Putamen (tissue), 1 donor: ENCODE measurements around the gene TRAPPC6A.

Source experiments
- DNase-seq: peaks from one replicate; pipeline ENCODE4 v3.0.0-alpha.2; 2016; ENCODE audit warnings: low spot score

The TRAPPC6A gene

DNA sequence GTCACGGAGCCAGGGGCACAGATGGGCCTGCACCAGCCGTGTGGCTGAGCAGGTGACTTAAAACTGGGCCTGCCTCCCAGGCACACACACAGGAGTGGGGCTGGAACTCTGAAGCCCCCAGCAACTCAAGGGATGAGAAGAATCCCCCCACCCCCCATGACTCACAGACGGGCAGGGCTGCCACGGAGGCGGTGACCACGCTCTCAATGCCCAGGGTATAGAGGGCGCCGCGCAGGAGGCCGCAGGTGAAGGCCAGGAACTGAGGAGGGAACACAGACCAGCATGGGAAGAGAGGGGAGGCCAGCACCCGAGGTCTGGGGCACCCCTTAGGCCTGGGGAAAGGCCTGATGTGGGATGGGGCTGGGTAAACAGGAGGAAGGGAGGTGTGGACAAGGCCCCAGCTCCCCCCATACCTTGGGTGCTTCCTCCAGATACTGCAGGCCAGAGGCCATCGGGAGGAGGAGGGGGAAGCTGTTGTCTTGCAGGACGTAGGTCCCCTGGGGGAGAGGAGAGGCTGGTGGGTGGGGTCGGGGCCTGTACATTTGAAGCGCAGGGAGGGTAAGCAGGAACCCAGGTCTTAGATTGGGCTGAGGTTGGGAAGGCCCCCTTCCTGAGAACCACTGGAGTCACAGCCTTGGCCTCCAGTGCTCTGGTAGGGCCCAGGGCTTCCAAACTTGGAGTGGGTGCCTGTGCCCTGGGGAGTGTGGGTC, 14.1 kb downstream of the TRAPPC6A start:
- DNase-seq, result no peak

DNA sequence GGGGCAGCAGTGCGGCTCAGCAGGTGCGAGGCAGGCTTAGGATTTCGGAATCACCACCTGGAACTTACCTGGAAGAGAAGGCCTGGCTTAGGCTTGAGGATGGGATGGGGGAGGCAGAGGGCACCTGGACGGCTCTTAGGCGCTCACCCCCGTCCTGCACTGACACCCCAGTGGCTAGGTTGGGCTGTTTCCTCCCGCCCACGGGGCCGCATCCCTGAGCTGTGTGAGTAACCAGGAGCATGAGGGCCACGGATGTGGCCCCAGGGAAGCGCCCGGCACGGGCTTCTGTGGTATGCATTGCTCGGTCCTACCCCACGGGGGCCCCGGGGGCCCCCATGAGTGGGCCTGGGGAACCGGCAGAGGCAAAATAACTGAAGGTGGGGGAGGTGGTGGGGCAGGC, 14.9 kb downstream of the TRAPPC6A start:
- DNase-seq, result no peak

DNA sequence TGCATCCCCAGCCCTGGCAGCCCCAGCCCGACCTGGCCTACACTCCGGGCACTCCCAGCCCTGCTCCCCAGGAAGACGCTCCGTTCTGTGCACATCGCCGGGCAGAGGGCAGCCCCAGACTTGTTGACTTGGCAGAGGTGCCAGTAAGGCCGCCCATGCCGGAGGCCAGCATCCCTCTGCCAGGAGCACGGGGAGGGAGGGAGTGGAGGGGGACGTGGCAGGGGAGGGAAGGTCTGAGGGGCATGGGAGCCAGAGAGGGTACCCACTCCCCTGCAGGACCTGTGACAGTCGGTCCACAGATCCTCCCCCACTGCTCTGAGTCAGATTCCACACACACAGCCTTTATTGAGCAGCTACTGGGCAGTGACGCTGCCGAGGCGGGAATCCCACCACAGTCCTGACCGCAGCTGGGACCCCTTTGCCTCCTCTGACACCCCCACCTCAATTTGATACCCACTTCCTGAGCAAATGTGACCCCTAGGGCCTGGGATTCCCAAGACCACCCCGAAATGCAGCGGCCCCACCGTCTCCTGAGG, 15.4 kb downstream of the TRAPPC6A start:
- DNase-seq, result no peak

DNA sequence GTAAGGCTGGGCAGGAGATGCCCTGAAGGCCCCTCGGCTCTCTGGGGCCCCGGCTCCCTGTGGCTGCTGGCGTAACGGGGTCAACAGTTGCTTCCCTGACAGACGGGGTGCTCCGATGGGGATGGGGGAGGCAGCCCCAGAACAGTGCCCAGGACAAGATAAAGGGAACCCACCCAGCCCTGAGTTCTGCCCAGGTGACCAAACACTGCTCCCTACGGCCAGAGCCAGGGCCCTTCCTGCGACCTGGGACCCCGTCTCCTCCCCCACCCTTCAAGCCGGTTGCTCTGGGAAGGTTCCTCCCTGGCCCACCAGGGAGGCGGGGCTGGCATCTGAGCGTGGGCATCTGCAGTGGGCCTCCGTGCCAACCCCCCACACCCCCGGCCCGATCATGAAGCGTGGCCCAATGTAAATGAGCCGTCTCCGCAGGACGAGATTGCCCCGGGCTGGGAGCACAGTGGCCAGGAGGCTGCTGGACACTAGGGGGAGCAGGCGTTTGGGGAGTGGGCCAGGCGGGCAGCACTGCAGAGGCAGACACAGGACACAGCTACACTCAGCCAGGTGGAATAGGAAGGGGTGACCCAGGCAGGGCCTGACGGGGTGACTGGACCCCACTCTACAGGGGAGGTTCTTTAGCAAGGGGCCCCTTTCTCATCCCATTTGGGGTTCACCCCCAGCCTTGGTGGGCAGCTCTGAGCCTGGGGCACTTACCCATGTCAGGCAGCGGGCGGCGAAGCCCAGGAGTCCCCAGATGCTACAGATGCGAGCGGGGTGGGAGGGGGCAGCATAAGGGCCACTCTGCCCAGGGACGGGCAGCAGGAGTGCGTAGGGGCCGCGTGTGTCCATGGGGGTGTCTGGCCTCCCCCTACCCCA, 16.1 kb downstream of the TRAPPC6A start:
- no peak for DNase-seq

DNA sequence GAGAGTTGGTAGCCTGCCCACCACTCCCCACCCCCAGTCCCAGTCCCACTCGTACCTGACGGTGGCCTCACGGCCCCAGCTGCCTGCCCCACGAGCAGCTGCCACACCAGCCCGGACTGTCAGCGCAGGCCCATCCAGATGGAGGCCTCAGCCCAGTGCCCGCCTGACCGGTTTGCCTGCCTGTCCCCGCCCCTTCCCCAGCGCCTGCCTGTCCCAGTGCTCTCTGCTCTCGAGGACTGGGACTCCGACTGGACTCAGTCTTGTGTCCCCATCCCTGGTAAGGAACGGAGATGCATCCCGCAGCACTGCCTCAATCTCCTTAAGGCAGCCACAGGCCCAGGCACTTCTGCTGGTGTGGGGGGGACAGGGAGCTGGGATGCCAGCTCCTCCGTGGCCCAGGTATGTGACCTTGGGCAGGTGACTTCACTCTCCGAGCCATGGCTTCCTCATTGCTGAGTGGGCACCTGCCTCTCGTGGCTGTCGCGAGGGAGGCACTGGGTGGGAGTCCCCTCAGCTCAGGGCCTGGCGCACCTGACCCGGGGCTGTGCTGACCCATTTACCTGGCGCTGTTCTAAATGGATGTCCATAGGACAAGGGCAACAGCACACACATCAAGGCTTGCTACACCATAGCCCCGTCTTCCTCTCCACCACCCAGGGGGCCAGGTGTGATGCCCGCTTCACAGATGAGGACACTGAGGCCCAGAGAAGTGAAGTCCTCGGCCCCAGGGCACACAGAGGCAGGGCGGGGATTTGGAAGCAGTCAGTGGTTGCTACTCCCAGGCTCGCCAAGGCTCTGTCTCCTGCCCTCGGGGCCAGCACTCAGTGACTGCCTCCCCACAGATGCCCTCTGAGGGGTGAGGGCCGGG, 16.9 kb downstream of the TRAPPC6A start, which contains the start of gene NKPD1:
NKPD1 (minus strand) TSS at position 113 of the 868 bp plus-strand sequence. CDS start 832 bp downstream, outside the sequence.
- no peak for DNase-seq

DNA sequence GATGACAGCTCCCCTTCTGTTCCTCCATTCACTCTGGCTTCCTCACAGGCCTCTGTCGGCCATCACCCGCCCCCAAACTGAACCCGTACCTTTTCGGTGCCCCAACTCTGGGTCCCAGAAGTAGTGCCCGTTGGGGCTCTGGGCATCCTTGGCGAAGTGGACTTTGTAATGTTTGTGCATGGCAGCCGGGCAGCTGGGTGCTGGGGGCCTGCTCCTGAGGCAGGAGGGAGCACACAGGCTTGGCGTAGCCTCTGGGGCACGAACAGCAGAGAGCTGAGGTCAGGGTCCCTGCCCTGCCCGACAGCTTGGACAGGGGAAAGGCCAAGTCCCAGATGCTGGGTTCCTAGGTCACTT, 18.1 kb downstream of the TRAPPC6A start:
- DNase-seq, result no peak

DNA sequence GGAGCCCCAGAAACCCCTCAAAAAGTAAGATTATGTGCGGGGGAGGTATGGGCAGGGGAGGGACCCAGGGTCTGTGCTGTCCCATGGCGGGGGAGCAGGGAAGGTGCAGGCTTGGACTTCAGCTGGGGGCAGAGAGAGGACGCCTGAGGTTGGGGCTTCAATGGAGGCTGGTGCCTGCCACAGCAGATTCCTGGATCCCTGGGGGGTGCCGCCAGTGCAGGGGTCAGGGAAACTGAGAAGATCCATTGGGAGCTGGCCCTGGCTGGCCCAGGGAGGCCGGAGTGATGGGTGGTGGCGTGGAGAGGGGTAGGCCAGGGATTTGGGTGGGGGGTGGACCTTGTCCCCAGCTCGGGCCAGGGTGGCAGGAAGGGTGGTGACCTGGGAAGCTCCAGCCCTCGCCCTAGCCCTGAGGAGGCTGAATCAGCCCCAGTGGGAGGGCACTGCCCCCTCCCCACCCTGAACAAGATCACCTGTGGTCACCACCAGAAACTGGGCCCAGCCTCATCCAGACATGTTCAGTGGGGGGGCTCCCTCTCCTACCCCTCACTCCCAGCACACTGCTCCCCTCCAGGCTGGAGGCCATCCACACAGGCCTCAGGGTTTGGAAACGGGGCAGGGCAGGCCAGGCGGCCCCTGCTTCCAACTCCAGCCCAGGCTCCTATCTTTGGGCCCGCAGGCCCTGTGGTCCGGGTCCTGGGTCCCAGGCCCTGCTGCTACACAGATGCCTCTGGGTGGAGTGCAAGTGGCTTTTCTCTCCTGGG, 18.6 kb downstream of the TRAPPC6A start:
- no peak for DNase-seq

DNA sequence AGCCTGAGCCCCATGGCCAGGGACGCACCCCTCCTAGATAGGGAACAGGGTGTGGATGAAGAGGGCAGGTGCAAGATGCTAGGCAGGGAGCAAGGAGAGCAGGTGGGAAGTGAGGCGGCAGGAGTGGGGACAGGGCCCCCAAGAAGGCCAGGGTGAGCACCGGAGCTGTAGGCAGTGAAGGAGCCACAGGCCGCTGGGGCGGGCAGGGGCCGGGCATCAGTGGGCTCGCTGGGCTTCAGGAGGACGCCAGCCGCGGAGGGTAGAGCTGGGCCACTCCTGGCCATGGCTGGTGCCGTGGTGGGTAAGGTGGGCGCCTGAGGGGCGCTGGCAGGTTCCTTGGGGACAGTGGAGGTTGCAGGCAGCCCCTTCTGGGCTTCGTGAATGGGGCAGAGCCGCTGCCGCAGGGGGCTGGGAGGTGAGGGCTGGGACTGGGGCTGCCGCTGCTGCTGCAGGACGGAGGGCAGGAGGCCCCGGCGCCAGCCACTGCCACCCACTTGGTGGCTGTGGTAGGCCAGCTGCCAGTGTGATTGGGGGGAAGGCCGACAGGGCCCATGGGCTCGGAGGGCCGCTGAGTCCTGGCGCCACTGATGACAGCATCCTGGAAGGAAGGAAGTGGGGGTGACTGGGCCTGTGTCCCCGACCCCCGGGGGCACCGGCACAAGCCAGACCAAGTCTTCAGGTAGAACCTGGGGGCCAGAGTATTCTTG, 19.4 kb downstream of the TRAPPC6A start:
- no peak for DNase-seq

DNA sequence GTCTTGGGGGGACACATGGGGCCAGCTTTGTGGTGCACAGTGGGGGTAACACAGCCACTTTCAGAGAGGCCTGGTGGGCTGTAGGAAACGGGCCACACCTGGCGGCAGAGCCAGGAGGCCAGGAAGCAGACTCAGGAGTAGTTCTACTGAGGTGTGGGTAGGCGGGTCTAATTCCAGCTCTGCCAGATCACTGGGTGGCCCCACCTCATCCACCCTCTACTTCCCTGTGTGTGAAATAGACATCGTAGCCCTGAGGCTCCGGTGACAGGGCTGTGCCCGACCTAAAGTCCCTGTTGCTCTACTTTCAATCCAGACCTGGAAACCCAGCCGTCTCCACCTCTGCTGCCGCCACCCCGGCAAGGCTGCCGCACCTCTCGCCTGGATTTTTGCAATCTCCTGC, 21.3 kb downstream of the TRAPPC6A start:
- no peak for DNase-seq

DNA sequence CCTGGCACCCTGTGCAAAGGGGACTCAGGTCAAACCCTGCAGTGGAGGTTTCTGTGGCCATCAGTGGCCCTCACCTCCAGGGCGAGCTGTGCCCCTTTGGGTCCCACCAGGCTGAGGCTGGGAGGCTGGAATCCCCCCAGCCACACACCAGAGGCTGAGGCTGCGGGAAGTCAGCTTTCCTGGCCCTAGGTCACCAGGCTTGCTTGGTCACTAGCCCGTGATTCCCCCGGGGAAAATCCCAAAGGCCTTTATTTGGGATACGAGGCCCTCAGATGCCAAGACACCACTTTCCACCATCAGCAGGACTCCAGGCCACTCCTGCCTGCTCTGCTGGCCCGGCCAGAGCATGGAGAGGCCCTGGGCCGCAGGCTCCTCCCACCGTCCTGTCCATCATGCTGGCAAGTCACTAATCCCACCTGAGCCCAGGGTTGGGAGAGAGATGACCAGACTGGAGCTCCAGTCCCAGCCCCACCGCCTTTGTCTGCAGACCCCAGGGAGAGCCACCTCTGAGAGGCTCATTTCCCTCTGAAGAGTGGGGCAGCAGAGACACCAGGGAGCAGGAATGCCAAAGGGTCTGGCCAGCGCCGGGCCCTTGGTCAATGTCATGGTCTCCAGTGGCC, 21.9 kb downstream of the TRAPPC6A start:
- DNase-seq, result no peak

DNA sequence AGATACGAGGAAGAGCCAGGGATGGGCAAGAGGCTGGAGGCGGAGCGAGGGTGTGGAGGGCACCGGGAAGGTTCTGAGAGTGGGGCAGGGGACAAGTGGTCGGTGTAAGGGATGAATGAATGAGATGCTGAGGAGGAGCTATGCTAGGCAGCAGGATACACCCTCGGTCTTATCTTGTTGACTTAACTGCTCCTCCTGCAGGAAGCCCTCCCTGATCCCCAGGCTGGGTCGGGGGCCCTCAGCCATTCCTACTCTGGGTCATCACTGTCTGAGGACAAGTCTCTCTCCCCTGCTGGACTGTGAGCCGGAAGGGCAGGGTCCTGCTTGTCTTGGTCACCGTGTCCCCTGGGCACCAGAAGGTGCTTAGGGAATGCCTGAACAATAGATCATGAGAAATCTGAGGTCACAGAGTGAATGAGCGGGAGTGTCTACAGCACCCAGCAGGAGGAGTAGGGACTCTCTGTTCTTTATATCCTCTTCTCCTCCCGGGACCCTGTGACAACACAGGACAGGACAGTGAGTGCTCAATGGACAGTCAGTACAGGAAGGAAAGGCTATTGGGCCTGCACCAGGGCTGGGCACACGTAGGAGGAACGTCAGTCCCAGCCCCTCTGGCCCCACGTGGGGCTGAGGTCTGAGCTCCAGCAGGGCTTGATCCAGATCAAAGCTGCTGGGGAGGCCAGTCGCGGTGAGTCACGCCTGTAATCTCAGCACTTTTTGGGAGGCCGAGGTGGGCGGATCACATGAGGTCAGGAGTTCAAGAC, 23.8 kb downstream of the TRAPPC6A start:
- DNase-seq, result no peak

DNA sequence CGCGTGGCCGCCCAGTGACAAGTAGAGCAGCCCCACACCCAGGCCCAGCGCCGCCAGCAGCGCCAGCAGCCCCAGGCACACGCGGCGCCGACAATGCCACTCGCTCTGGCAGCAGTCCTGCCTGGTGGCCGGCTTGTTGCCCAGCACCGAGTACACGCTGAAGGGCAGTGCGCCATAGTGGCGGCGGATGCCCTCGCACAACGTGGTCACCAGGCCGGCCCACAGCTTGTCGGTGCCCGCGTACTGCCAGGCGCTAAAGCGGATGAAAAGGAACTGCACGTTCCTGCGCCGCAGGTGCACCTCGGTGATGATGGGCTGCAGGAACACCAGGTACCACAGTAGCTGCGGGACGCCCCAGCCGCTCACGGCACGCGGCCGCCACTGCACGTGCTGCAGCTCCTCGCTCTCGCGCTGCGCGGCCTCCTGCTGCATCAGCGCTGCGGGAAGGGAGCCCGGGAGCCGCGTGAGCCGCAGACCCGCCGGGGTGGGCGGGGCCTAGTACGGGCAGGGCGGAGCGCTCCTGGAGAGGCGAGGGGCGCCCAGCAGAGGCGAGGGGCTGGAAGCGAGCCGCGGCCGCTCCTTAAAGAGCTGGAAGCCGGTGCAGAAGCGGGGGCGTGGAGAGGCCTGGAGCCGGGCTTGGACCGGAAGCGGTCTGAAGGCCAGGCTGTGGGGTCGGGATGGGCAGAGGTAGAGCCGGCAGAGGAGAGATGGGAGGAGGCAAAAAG, 24.5 kb downstream of the TRAPPC6A start:
- peak; percentile 34 for DNase-seq

DNA sequence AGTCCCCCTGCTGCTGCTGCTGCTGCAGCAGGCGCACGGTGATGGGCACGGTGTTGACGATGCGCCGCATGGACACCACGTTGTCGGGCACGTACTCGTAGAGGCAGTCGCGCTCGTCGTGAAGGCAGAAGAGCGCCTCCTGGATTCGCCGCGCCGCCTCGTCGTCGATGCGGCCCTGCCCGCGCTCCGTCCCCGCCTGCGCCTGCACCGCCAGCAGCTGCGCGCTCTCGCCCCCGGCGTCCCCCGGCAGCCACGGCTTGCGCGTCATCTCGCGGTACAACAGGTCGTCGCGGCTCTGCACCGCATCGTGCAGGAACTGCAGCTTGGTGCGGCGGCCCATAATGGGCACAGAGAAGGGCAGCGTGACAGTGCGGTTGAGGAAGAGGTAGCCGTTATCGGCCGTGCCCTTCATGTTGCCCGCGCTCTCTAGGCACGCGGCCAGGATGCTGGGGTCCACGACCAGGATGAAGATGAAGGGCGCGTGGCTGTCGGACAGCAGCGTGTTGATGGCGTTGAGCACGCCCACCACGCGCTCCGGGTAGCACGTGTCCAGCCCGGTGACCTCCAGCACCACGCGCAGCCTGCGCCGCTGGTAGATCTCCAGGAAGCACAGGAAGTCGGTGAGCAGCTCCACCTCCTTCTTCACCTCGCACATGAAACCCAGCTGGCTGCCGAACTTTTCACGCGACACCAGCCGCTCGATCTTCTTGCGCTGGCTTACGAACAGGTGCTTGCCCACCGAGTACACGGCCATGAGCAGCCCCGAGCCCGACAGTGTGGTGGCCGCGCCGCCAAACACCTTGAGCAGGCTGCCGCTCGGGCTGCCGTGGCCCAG, 25.3 kb downstream of the TRAPPC6A start:
- DNase-seq, result peak; percentile 22

DNA sequence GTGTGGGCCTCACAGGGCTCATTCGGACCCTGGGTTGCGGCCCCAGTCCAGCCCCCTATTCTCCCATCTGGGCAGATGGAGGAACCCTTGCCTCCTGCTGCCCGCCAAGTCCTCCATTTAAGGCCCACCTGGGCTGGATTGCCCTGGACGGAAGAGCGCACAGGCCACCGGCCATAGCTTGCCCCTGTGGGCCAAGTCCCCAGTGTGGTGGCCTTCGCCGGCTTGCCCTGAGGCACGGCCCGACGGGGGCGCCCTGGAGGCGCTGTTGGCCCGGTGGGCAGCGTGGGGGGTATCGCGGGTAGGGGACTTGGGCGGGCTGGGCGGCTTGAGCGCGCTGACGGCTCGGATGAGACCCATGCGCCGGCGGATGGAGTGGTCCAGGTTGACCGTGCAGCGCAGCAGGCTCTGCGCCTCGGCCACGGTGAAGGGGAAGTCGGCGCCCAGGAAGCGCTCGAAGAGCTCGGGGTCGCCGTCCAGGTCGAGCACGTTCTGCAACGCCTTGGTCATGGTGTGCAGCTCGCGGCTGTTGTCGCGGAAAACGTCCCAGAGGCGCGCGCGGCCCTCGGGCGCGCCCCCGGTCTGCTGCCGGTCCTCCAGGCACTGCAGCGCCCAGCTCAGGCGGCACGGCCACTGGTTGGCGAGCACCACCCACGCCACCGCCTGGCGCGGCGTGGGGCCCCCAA, 26.1 kb downstream of the TRAPPC6A start:
- DNase-seq, result no peak

DNA sequence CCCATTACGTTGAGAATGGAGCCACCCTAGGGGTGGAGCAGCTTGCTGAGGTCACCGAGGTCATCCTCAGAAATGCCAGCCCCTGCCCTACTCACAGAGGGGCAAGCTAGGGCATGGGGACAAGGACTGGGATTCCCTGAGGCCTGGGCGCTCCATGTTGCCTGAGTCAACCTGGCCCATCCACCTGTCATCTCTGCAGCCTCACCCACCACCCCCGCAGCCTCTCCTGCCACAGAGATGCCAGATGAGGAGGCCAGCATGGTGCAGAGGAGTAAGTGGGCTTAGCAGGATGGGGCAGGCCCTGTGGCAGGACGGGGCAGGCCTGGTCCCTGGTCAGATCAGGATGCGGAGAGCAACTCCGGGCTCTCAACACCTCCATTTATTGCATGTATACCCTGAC, 26.7 kb downstream of the TRAPPC6A start:
- DNase-seq, result no peak

DNA sequence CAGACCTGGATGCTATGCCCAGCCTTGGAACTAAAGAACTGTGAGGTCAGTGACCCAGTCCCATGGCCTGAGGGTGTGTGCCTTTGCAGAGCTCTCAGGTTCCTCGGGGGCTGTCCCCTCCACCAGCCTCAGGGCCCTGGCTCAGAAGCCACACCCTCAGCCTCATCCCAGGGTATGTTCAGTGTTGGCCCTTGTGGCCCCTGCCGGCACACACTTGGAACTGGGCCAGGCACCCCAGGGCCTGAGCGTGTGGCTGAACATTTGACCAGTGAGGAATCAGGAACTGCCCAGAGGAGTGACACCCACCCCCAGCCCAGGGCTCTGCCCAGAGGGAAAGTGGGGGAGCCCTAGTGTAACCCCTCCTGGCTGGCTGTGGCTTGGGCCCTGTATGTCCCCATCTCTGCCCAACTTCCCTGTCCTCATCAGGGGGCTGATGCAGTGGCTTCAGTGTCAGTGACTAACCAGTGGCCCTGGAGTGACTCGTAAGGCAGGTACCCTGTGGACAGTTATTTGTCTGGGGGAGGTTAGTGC, 27.2 kb downstream of the TRAPPC6A start:
- no peak for DNase-seq

DNA sequence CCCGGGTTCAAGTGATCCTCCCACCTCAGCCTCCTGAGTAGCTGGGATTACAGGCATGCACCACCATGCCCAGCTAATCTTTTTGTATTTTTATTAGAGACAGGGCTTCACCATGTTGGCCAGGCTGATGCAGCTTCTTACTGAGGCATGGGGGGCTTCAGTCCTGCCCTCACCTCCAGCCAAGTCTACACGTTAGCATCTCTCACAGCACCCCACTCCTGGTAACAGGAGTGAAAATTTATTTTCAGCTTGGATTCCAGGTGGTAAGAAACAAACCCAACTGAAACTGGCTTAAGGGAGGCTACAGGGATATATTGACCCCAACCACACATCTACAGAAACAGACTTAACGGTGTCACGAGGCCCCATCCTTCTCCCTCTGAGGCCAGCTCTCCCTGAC, 27.9 kb downstream of the TRAPPC6A start:
- no peak for DNase-seq
